ENCODE results near the gene BFSP2.

BFSP2 gene

DNA sequence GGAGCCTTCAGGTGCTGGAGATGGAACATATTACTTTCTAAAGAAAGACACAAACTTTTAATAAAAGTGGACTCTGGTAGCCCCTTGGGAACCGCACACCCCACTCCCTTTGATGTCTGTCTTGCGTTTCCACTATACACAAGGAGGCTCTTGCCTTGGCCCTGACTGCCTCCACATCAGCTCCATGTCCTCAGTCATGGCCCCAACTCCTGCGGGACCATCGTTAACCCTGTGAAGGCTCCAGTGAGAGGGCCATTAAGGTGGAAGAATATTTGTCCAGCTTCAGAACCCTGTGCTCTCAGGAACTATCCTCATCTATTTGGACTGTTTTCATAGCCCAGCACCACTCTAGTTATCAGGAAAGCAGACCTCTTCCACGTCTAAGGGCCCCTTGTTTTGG is 16.1 kb upstream of the BFSP2 start:
- DNase-seq: no peak

DNA sequence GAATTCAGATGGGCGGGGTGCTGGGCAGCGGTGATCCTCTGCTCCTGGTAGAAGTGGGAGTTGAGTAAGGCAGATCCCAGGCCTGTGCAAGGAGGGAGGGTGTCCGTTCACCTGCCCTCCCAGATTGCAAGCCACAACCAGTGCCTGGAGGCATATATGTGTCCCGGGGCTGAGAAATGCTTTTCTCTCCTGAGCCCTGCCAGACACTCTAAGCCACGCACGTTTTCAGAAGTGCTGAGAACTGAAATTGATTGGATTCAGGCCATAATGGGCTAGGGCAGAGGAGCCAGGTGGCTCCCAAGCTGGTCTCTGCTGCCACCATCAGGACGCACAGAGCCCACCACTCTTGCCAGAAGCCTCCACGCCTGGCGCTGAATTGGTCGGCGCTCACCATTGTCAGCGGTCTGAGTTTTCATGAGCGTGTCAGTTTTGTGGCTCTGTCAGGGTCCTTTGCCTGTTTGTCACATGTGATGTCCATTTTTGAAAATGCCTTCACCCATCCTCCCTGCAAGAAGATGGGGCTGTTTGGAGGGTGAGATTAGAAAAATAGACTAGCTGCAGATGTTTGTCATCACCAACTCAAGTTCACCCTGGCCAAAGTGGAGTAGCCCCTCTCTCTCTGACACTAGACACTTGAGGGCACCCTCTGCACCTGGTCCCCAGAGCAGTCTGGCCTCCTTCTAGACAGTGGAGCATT is 15.4 kb upstream of the BFSP2 start:
- peak in 1 of 2 donors; percentile 18 for DNase-seq

DNA sequence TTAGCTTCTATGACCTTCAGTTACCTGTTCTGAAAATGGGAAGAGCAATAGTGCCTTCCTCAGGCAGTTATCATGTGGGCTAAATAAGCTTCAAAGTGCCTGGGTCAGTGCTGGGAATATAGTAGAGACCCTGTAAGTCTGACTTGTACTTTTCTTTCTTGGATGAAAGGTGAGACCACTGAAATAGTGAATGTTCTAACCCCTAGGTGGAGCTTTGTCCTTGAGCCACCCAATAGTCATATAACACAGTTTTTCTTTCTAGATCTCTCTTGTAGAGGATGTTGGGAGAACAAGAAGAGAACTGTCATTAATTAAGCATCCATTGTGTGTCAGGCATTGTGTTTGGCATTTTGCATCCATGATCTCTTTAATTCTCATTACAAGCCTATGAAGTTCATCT is 13.0 kb upstream of the BFSP2 start:
- DNase-seq: no peak

DNA sequence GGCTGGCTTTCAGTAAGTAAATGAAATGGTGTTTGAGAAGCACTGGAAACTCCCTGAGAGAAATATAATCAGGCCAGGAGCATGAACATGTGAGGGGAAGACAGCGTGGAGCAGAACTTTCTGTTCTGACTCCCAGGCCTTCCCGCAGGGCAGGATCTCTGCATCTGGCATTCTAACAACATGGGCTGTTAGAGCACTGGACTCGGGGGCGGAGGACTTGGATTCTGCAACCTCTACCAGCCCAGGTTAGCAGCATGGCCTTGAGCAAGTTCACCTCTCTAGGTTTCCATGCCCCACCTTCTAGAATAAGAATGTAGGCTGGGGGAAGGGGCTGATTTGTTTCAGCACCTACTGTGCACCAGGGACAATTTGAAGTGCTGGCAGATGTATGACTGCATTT is 12.5 kb upstream of the BFSP2 start:
- no peak for DNase-seq

DNA sequence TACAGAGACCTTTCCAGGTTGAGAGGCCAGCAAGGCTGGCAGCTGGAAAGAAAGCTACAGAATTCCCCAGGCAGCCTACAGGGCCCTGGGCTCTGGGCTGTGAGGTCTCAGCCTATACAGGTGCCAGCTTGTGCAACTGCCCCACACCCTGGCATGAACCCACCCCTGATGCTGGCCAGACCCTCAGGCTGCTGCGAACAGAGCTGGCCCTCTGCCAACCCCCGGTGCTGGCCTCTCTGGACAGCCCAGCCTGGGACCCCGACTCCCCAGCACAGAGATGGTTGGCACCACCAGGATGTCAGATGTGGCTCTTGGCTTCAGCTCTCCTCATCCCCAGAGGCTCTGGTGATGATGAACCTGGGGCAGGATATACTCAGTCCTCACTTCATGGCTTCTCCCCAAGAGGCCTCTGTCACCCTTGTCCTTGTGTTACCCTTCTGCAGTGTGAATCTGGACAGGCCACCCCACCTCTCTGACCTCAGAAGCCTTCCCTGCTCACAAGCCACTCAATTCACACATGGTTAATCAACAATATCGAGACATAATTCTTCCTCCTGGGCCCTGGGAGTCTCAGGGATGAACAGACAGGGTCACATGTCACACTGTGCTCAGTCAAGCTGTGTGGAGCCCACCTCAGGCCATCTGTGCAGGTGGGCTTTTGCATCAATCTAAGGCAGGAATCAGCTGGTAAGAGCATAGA is 11.0 kb upstream of the BFSP2 start:
- no peak for DNase-seq

DNA sequence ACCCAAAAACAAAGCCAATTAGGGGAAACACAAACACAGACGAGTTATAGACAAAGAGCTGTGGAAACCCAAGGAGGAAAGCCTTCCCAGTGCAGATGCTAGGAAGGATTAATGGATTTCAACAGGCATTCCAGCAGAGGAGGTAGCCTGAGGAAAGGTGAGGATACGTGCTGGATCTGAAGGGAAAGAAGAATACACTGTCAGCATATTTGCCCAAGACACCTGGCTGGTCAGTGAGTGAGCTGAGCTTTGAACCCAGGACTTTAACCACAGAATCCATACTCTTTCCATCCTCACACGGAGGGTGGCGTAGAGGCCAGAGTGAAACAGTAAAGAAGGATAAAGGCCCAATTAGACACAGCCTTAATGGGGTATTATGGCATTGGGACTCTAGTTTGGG is 9.1 kb upstream of the BFSP2 start:
- no peak for DNase-seq

DNA sequence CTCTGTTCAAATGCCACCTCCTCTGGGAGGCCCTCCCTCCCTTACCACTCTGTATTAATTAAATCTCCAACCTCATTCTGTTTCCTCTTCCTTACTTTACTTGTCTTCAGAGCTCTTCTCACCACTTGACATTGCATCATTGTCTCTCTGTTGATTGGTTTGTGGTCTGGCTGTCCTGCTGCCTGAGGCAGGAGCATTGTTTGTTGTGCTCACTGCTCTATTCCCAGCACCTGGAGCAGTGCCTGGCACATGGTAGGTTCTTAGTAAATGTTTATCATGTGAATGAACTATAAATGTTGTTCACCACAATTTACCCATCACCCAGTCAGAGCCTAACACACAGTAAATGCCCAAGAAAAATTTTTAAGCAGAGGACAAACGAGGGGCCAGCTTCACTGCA is 6.7 kb upstream of the BFSP2 start:
- no peak for DNase-seq

DNA sequence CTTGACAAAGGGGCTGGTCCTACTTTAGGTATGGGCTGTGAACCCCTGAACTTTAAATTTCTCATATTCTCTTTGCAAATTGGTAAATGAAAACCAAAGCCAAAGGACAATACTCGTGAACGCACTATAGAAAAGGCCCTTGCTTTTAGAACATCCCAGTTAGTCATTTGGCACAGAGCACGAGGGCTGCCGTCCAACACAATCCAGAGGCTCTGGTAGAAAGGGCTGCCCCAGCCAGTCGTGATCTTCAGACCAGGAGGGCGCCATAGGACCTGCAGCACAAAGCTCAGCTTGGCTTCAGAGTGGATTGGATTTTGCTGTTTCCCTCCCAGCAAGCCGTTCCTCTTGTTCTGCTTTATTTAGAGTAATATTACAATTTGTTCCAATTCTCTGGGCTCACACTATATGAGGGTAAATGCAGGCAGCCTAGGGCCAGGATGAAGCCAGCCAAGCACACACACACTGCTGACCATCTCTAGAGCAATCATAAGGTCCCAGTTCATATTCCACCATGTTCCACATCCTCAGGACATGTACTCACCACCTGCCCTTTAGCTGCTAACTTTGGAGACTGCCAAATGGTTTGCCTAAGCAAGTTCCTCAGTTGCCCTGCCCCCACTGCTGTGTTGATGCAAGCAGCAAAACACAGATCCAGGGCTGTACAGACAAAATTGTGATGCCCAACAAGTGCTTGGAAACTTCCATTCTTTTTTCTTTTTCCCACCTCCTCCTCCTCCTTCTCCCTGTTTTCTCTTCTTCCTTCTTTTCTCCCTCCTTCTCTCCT is 6.0 kb upstream of the BFSP2 start:
- DNase-seq: no peak

DNA sequence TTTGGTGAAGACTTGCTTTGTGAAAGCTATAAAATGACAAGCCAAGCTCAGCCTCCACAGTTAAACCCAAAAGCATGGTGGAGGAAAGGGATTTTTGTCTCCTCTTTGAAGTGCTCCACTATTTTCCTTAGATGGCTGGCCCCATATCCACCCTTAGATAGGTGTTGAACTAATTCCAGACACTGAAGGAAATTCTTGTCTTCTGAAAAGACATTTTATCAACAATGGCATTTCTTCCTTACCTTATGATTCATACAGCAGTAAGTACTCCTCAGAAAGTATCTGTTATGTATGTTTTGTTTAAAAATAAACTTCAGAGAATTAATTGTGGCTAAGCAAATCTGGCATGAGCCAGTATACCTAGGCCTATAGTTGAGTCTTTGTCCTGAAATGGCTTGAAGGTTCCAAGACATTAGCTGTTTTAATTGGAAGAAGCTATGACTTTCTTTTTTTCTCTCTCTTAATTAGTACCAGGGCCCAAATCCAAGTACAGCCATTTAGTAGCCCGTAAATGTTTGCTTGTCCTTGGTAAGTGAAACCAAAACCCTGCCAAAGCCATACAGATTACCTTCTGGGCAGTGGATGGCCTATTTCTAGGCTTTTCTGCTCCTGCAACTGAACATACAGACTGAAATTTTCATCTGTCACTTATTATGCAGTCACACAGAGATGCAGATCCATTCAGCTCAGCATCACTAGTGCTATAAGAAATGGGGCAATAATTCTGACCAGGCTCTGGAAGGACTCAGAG is 5.1 kb upstream of the BFSP2 start:
- DNase-seq: no peak

DNA sequence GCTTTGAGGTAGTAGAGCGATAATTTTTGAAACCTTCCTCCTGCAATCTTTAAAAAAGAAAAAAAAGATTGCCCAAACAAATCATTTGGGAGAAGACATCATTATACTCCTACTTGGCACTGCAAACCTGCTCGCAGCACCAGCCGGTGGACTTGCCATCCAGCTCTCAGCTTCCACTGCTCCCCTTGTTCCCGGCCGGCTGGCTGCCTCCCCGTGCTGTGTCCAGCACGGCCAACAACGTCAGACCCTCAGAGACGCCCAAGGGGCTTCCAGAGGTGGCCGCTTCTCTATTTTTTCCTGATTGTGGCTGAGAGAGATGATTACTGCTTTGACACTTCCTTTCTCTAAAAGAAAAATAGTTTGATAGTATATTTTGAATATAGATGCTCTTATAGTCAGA is 3.0 kb upstream of the BFSP2 start:
- no peak for DNase-seq

DNA sequence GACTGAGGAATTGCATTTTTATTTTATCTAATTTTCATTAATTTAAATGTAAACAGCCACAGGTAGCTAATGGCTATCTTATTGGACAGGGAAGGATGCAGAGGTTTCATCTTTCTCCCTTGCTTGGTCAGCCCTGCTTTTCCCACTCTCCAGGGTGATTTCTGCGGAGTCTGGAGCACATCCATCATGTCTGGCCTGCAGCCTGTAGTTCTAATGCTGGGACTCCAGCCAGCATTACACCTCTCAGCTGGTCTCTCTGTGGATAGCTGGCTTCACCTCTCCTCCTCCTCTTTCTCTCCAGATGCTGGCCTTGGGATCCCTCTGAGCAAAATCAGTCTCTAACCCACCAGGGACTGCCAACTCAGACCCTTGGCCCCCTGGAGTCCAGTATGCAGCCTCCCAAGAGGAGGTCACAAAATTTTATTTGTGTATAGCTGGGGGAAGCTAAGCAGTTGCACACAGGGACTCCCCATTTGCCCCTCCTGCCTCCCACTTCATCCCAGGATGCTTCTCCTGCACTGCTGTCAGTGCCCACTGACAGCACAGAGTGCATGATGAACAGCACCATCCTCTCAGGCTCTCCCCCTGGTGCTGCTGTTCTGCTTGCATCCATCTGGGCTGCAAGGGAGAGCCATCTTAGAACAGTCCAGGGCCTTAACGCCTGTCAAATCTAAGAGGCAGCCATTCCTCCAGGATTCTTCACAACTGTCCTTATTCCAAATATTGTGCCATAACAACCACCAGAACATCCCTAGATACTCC is 1.7 kb downstream of the BFSP2 start:
- no peak for DNase-seq

DNA sequence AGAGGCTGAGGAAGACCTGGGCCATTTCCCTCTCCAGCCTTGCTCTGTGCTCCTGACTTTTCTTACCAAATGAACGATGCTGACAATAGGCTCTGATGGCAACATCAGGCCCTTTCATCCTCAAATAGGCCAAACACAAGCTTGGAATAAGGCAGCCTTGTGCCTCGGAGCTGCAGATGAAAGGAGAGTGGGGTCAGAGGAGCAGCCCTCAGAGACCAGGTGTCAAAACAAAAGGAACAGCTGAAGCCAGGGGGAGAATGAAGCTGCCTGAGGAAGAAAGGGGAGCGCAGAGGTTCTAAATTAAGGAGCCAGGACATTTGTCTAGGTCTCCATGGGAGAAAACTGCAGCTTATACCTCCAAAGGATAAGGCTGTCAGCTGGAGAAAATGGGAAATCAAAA is 5.1 kb downstream of the BFSP2 start:
- no peak for DNase-seq

DNA sequence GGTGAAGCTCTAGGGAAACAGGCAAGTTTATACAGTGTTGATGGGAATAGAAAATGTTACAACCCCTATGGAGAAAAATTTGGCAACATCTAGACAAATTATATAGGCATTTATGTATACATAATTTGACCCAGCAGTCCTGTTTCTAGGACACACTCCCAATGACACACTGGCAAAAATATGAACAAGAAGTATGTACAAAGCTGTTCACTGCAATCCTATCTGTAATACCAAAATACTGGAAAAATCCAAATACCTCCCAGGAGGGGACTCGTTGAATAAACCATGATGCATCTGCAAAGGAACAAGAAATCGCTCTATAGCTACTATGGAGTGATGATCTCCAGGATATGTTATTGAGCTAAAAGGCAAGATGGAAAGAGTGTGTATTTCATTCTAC is 8.5 kb downstream of the BFSP2 start:
- no peak for DNase-seq

DNA sequence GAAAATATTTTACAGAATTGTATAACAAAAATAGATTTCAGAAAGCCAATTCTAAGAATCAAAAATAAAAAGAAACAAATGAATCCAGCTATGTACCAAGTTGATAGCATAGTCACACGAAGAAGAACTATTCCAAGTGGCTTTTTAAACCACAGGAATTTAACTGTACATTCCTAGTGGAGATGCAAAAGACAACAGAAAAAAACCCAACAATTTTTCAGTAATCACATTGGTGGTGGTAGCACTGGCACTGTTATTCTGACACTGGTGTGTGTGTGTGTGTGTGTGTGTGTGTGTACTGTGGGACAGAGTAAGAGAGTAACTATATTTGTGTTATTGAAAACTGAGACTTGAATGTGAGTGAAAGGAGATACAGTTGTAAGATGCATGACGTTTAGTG is 9.1 kb downstream of the BFSP2 start:
- no peak for DNase-seq

DNA sequence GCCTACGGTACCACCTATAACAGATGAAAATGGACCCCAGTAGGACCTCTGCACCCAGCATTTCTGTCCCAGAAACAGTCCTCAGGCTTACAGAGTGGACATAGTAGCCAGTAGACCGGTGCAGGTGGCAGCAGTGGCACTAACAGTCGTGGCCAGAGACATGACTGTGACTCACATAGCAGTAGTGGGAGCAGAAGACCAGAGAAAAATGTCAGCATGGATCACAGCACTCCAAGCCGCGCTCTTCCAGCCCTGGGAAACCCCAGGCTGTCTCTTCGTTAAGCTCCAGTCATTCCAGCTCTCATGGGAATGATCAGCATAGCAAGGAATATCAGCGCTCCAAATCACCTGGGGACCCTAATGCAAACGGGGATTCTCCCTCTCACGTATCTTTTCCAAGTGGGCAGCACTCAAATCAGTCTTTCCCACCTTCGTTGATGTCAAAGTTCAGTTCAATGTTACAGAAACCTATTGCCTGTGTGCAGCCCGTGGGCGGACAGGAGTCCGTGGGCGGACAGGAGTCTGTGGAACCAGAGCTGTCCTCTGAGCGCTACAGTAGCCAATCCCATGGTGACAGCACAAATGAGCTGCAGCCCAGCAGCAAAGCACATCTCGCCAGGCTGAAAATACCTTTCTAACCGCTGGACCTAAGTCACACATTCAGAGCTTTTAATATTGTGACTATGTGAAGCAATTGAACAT is 10.5 kb downstream of the BFSP2 start:
- no peak for DNase-seq

DNA sequence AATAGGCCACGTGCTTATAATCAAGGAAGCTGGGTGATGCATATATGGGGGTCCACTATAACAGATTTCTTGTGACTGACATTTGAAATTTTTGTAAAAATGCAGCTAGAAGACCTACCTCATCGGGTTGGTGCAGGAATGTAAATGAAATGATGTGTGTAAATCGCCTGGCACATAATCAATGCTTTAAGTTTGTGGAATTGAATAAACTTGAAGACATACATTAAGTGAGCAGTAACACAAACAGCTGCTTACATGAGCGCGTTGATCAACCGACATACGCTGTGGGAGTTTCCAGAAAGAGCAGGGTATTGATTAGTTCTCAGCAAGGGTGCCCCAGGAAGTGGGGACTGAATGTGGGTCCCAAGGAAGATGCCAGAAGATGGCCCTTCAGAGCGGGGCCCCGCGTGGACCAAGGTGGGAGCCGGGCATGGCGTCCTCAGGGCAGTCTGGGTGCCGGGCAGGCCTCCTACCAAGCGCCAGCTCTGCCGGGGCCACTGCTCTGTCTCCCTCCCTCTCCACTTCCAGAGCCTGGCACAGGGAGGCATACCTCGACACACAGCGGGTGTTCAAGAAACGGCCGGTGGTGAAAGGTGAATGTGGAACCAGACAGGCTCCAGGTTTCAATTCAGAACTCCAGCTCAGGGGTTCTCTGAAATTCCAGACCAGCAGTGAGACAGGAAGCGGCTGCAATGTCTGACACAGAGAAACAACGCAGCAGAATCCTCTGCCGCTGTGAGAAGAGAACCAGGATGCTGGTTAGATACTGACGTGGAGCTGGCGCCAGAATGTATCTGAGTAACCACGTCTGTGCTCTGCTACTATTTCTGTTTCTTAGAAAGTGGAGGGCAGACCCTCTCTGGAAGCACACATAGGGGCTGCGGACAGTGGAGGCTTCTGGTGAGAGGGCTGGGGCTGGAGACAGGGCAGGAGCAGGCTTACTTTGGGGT is 12.6 kb downstream of the BFSP2 start:
- no peak for DNase-seq

DNA sequence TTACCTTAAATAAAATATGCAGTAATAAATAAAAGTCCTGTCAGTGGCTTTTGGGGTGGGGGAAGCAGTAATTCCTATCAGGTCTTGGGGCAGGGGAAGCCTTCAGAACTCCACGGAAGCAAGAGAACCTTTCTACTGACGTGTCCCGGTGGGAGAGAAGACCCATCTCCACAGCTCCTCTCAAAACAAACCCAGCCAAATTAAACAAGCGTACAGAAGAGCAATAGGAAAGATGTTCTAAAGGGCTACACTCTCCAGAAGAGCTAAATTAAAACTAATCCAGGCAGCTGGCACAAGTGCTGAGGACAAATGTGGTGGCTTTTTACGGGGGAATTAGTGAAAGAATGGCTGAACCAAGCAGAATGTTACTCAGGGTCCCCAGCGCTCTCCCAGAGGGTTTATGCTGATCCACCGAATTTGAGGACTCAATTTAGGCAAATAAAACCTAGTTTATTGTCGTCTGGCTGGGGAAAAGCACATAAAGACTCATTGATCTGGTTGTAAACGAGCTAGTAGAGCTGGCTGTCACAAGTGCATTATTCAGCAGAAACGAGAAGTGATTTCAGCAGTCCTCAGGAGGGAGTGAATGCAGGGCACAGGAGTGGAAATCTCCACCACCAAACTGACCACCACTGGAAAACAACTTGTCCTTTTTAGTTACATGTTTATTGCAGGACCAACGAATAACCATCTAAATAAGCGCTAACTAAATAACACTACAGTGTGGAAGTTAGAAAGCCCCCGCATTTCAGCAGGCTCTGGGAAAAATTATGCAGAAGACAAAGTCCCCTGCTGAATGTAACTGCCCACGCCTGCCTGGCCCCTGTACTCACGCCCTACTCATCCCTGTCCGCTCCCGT is 13.5 kb downstream of the BFSP2 start:
- peak; percentile 29 to 34 for DNase-seq

DNA sequence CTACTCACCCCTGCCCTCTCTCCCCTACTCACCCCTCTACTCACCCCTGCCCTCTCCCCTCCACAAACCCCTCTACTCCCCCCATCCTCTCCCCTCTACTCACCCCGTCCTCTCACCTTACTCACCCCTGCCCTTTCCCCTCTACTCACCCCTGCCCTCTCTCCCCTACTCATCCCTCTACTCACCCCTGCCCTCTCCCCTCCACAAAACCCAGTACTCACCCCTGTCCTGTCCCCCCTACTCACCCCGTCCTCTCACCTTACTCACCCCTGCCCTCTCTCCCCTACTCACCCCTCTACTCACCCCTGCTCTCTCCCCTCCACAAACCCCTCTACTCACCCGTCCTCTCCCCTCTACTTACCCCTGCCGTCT is 14.2 kb downstream of the BFSP2 start:
- DNase-seq: no peak

DNA sequence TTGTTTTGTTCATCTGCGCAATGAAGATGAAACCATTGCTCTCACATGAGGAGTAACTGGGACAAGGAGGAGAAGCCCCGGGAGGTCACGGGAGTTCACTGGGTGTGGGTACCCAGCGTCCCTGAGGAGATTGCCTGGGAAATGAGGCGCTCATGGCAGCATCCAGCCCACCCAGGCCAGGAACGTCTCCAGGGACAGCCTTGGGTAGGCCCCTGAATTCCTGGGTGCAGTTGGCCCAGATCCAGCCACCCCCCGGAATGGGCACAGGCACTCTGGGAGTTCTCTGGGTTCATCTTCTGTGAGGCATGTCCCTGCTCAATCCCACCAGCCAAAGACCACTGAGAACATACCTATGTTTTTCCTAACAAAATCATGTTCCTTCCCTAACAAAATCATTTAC is 18.5 kb downstream of the BFSP2 start:
- DNase-seq: no peak

Data from inflammatory macrophage (primary cell).